Effector memory CD4-positive, alpha-beta T cell (primary cell): Measurements from ENCODE around the gene LRCH4.
"Not testable (repeated sequence)": the region's sequence is repeated elsewhere in the genome, so short reads cannot be mapped to it uniquely, and the experiment has no call there.

ENCODE experiments used
- DNase-seq, 3 donors: peaks; one replicate each; pipeline ENCODE4 v3.0.0-alpha.2; 2020
- H3K27ac ChIP-seq: 2 replicates; pipeline ENCODE4 v1.7.0; 2013; ENCODE audit warnings: mild to moderate bottlenecking, low read length, moderate library complexity; ENCODE audit not compliant: insufficient read depth, poor library complexity, severe bottlenecking
- H3K27me3 ChIP-seq: replicated peaks from 2 replicates; pipeline ENCODE4 v1.7.0; 2013; ENCODE audit warnings: mild to moderate bottlenecking, low read length; ENCODE audit not compliant: insufficient read depth, control insufficient read depth, poor library complexity, severe bottlenecking
- H3K36me3 ChIP-seq: 2 replicates; pipeline ENCODE4 v1.7.0; 2013; ENCODE audit warnings: mild to moderate bottlenecking, low read length, moderate library complexity; ENCODE audit not compliant: control insufficient read depth, insufficient read depth
- H3K4me1 ChIP-seq: 2 replicates; pipeline ENCODE4 v1.7.0; 2013; ENCODE audit warnings: low read length, mild to moderate bottlenecking; ENCODE audit not compliant: control insufficient read depth, insufficient read depth, poor library complexity, severe bottlenecking
- H3K4me3 ChIP-seq: 2 replicates; pipeline ENCODE4 v1.7.0; 2013; ENCODE audit warnings: low read length, low read depth, mild to moderate bottlenecking; ENCODE audit not compliant: insufficient read depth, poor library complexity, severe bottlenecking
- H3K9me3 ChIP-seq: 2 replicates; pipeline ENCODE4 v1.7.0; 2013; ENCODE audit warnings: mild to moderate bottlenecking, low read length, moderate library complexity; ENCODE audit not compliant: control insufficient read depth

The LRCH4 gene

DNA sequence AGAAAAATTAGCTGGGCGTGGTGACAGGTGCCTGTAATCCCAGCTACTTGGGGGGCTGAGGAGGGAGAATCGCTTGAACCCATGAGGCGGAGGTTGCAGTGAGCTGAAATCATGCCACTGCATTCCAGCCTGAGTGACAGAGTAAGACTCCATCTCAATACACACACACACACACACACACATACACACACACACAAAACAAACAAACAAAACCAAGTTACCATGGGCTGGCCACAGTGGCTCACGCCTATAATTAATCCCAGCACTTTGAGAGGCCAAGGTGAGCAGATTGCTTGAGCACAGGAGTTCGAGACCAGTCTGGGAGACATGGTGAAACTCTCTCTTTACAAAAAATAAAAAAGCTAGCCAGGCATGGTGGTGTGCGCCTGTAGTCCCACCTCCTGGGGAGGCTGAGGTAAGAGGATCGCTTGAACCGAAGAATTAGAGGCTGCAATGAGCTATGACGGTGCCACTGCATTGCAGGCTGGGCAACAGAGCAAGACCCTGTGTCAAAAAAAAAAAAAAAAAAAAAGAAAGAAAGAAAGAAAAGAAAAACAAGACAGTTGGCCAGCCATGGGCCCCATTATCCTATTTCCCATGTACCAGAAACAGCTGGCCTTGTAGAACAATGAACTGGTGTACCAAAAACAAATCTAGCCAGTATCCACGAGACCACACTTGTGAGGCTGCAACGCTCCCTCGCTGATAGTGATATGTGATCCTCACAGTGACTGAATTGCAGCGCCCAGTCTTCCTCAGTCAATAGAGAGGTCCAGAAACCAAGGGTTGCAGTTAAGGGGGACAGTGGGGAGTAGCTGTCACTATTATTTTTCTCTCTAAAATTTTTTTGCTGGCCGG, 53.5 kb downstream of the LRCH4 start:
- no peak for DNase-seq
- H3K27ac ChIP-seq, result no peak overlapping the region
- no peaks in the 10 kb centered on the region for H3K4me1 ChIP-seq
- H3K4me3 ChIP-seq, result no peak overlapping the region
- no peaks in the 10 kb centered on the region for H3K27me3 ChIP-seq
- no peaks in the 10 kb centered on the region for H3K36me3 ChIP-seq
- no peaks in the 10 kb centered on the region for H3K9me3 ChIP-seq

DNA sequence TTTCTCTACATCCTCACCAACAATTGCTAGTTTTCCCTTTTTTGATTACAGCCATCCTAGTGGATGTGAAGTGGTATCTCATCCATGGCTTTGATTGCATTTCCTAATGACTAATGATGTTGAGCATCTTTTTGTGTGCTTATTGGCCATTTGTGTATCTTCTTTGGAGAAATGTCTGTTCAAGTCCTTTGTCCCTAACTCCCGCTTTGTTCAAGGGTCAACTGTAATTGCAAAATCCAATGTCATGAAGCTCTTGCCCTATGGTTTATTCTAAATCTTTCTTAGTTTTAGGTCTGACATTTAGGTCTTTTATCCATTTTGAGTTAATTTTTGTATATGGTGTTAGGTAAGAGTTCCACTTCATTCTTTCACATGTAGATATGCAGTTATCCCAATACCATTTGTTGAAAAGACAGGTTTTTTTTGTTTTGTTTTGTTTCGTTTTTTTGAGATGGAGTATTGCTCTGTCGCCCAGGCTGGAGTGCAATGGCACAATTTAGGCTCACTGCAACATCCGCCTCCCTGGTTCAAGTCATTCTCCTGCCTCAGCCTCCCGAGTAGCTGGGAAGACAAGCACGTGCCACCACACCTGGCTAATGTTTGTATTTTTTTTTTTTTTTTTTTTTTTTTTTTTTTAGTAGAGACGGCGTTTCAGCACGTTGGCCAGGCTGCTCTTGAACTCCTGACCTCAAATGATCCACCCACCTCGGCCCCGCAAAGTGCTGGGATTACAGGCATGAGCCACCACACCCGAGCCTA, 57.6 kb downstream of the LRCH4 start:
- DNase-seq, H3K27ac ChIP-seq, H3K4me1 ChIP-seq, H3K4me3 ChIP-seq, H3K9me3 ChIP-seq, H3K36me3 ChIP-seq, H3K27me3 ChIP-seq: not testable (repeated sequence)
